HG03108 (cell line): ENCODE data around the gene SPG7.
A peak's percentile ranks its signal among the peaks of the same experiment; 100 is the strongest.

Source experiments
- ATAC-seq: cut with Tn5 transposase; IDR thresholded peaks from one replicate; pipeline ENCODE4 v1.9.1; 2021; ENCODE audit warnings: moderate library complexity; ENCODE audit not compliant: unreplicated experiment

SPG7 gene

GRCh38 chr16:89545044-89545830, 37.0 kb downstream of the SPG7 start:
- ATAC-seq = no peak

GRCh38 chr16:89545831-89546574, 37.8 kb downstream of the SPG7 start:
- no peak for ATAC-seq

DNA sequence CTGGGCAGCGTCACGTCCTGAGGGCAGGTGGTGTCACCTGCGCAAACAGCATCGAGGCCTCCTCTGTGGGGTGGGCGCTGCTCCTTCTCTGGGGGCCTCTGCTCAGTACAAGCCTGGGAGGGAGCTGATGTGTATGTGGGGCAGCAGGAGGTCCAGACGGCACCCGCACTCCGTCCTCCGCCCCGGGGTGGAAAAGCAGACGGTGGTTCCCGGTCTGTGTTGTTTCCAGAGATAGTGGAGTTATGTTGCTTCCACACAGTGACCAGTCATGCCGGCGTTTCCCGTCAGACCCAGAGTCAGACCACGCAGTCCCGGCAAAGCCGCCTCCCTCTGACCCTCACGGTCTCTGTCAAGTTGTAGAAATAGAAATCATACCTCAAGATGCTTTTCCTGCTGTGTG, 38.6 kb downstream of the SPG7 start:
- ATAC-seq = no peak

GRCh38 chr16:89547291-89547690, 39.1 kb downstream of the SPG7 start:
- no peak for ATAC-seq

DNA sequence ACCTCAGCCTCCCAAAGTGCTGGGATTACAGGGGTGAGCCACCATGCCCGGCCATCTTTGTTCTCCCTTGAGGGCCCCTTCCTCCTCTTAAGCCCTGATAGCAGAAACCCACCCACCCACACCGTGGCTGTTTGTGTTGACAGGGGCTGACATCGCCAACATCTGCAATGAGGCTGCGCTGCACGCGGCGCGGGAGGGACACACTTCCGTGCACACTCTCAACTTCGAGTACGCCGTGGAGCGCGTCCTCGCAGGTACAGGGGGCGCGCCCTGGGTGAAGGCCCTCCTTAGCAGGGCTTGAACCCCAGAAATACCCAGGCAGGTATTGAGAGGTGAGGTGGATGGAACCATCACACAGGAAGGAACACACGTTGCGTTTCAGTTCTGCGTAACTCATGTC, 39.7 kb downstream of the SPG7 start:
- ATAC-seq = no peak

DNA sequence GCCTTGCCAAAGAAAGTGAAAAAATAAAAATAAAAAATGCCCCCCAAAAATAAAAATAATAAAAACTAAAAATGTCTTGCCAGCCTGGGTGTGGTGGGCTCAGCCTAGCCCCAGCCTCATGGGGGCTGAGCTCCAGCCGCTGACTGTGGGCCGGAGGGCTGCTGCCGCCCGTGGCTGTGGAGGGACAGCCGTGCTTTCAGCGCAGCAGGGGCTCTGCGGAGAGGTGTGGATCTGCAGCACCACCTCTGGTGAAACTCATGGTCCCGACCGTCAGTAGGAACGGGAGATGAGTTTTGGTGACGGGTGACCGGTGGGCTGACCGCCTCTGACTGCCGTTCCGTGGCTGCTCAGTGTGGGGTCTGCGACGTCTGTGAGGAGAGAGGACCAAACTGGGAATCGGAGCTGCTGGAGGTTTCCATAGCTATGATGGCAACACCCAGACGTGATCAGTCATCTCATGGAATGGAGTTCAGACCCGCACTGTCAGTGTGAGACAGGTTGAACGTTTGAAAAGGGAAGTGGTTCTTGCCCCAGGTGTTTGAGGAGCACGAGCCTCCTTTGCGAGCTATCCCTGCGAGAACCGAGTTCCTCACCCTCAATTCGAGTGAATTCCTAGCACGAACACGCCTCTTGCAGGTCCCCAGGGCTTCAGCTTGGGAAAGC, 40.3 kb downstream of the SPG7 start:
- ATAC-seq = no peak

GRCh38 chr16:89549007-89549700, 41.0 kb downstream of the SPG7 start:
- ATAC-seq = no peak

- ATAC-seq = no peak
Observed at GRCh38 chr16:89550421-89551007, 42.3 kb downstream of the SPG7 start.

- no peak for ATAC-seq
Observed at GRCh38 chr16:89552329-89552728, 44.1 kb downstream of the SPG7 start.

DNA sequence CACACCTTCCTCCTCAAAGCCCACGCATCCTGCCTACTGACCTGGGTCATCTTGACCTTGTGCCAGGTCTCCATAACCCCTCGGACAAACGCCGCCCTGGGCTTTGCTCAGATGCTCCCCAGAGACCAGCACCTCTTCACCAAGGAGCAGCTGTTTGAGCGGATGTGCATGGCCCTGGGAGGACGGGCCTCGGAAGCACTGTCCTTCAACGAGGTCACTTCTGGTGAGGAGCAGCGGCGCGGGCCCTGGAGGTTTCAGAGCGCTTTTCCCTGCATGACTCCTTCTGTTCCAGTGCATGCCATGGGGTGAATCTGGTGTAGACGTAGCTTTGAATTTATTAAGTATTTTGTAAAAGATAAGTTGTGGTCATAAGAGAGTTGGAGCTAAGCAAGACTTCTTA, 44.7 kb downstream of the SPG7 start:
- ATAC-seq = no peak

DNA sequence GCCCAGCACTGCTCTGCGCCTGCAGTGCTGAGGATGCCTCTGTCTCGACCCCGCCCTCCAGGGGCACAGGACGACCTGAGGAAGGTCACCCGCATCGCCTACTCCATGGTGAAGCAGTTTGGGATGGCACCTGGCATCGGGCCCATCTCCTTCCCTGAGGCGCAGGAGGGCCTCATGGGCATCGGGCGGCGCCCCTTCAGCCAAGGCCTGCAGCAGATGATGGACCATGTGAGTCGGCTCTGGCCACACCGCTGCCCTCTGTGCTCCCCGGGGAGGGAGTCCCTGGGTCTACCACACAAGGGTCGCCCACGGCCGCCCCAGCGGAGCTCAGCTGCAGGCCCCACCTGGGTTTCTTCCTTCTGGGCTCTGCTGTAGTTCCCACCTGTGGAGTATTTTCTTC, 45.5 kb downstream of the SPG7 start:
- no peak for ATAC-seq

GRCh38 chr16:89554343-89554742, 46.1 kb downstream of the SPG7 start:
- no peak for ATAC-seq

DNA sequence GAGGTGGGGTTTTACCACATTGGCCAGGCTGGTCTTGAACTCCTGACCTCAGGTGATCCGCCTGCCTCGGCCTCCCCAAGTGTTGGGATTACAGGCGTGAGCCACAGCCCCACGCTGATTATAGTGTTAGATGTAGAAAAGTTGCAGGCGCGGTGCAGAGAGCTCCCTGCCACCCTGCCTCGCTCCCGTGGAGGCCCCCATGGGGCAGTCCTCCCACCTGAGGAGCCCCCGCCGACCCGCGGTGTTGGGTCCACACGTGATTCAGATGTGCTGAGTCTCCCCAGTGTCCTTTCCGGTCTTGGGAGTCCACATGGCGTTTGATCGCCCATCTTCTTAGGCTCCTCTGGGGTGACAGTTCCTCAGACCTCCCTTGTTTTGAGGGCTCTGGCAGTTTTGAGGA, 47.1 kb downstream of the SPG7 start:
- no peak for ATAC-seq

DNA sequence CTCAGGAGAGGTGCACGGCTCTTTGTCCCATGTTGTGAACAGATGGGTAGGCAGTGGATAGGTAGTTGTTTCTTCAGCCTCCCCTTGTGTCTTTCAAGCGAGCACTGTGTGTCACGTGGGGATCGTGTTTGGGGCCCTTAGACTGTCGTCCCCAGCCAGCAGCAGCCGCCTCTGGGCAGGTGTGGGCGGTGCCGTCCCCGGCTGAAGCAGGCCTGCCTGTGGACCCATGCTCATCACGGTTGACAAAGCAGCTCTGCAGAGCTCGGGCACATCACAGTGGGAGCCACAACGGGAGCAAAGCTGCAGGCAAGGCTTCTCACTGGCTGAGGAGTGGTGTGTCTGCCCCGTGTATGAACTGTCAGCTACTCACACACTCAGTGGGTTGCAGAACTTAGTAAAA, 47.6 kb downstream of the SPG7 start:
- ATAC-seq = no peak

GRCh38 chr16:89556750-89557689, 48.8 kb downstream of the SPG7 start:
- ATAC-seq = no peak

DNA sequence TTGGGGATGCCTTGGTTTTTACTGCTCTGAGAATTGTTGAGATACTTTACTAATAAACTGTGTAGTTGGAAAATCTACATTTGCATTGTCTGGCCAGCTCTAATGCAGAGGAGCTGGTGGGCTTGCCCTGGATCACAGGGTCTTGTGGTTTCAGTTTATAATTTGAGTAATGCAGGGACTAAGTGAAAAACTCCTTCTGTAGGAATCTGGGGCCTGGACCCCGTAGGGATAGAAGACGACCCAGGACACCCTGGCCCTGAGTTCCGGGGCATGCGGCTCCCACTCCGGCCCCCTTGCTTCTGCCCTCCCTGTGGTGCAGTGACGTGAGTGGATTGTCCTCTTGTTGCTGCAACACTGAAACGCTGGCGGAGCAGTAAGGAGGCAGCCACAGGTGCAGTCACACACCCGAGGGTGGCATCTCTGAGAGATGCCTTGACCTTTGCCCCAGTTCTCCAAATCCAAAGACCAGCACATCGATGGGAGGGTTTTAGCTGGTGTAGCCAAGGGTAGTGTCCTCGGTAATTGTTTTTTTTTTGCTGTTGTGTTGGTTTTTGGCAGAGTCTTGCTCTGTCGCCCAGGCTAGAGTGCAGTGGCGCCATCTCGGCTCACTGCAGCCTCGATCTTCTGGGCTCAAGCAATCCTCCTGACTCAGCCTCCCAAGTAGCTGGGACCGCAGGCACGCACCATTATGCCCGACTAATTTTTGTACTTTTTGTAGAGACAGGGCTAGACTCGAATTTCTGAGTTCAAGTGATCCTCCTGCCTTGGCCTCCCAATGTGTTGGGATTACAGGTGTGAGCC, 49.7 kb downstream of the SPG7 start:
- no peak for ATAC-seq

DNA sequence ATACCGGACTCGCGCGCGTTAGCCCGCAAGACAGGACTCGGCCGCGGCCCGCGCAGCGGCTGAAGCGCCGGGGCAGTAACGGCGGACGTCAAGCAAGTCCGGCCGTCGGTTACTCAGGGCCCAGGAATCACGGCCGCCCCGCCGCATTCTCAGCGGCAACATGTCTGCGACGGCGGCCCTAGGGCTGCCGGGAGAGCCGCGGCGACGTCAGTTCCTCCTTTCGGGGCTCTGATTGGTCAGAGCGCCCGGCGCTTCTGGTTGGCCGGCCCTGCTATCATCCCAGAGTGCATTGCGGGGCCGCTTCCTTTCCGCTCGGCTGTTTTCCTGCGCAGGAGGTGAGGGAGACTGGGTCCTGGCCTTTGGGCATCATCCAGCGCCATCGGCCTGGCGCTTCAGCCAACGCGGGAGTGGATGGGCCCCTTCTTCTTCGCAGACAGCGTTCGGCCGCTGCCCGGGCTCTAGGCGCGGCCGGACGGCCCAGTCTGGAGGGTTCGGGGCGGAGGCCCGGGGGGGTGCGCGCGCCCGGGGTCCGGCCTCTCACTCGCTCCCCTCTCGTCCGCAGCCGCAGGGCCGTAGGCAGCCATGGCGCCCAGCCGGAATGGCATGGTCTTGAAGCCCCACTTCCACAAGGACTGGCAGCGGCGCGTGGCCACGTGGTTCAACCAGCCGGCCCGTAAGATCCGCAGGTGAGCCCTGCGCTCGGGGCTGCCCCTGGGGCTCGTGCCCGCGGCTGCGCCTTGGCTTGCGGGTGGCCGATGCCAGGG, 52.4 kb downstream of the SPG7 start, which contains the start of gene RPL13:
Gene RPL13, plus strand, starts transcription at position 305 of the 764 bp plus-strand sequence. Its CDS starts 278 bp downstream, at position 583.
- peak; percentile 86 for ATAC-seq
